Activated B cell treated with CpG ODN at 0.5 μM for 24 hours (primary cell): Measurements from ENCODE around the gene HIVEP2. TPM values are rescaled to one million over a fixed set of nuclear protein-coding genes. Genes with fewer than 3 reads are reported as not detected.
A peak's percentile ranks its signal among the peaks of the same experiment; 100 is the strongest.

Source experiments
- ATAC-seq: fragments of 200-7000 bp; cut with Tn5 transposase; one replicate; pipeline ENCODE4 v1.10.0; 2021; ENCODE audit warnings: low read depth, mild to moderate bottlenecking, moderate library complexity
- CTCF ChIA-PET: fragments of 350-600 bp; sonication (Branson Sonifier 250); formaldehyde crosslinking; loops from one replicate; lab custom pipeline; 2021; ENCODE audit warnings: antibody characterized with exemption; lab: Charles Lee
- POLR2A ChIA-PET: fragments of 350-600 bp; sonication (Branson Sonifier 250); formaldehyde crosslinking; loops from one replicate; lab custom pipeline; 2021; ENCODE audit warnings: antibody characterized with exemption; lab: Charles Lee
- DNase-seq: peaks from one replicate; pipeline ENCODE4 v3.0.0; 2022
- H3K27ac Mint-ChIP-seq: one replicate; pipeline ENCODE4 v1.8.0; 2020; ENCODE audit warnings: mixed read lengths
- H3K27me3 Mint-ChIP-seq: one replicate; pipeline ENCODE4 v1.8.0; 2021; ENCODE audit warnings: mixed read lengths
- H3K36me3 Mint-ChIP-seq: one replicate; pipeline ENCODE4 v1.8.0; 2021; ENCODE audit warnings: low read depth, mixed read lengths
- H3K4me1 Mint-ChIP-seq: one replicate; pipeline ENCODE4 v1.8.0; 2021; ENCODE audit warnings: mixed read lengths
- H3K4me3 Mint-ChIP-seq: one replicate; pipeline ENCODE4 v1.8.0; 2020; ENCODE audit warnings: mild to moderate bottlenecking, mixed read lengths
- H3K9me3 Mint-ChIP-seq: one replicate; pipeline ENCODE4 v1.8.0; 2020; ENCODE audit warnings: mixed read lengths
- intact Hi-C: fragments of 100-400 bp; cut with micrococcal nuclease; formaldehyde crosslinking; loops from one replicate; pipeline ENCODE4 v1.15.1; 2024
- total RNA-seq: library from RNA; stranded (reverse); gene quantifications from 2 replicates; pipeline ENCODE4 v1.2.3, GENCODE V29; 2022
- TF ChIP-seq, protein P1 (sequence below): fragments of 200-600 bp; IDR thresholded peaks from one replicate; pipeline ENCODE4 v1.8.0; 2022; ENCODE audit warnings: antibody characterized with exemption, mild to moderate bottlenecking

HIVEP2 gene
- total RNA-seq, 1 donor from 2014 or later = 25.4 TPM

GRCh38 chr6:142830116-142830710 lies 114.8 kb downstream of the HIVEP2 start:
- TF ChIP-seq, protein P1, sequence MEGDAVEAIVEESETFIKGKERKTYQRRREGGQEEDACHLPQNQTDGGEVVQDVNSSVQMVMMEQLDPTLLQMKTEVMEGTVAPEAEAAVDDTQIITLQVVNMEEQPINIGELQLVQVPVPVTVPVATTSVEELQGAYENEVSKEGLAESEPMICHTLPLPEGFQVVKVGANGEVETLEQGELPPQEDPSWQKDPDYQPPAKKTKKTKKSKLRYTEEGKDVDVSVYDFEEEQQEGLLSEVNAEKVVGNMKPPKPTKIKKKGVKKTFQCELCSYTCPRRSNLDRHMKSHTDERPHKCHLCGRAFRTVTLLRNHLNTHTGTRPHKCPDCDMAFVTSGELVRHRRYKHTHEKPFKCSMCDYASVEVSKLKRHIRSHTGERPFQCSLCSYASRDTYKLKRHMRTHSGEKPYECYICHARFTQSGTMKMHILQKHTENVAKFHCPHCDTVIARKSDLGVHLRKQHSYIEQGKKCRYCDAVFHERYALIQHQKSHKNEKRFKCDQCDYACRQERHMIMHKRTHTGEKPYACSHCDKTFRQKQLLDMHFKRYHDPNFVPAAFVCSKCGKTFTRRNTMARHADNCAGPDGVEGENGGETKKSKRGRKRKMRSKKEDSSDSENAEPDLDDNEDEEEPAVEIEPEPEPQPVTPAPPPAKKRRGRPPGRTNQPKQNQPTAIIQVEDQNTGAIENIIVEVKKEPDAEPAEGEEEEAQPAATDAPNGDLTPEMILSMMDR = no peak
- CTCF ChIA-PET = interaction anchor here (1.8 kb wide), 1 partner anchor 10 kb away, joined by 5 read pairs; no protein-coding TSS in a partner anchor
- ATAC-seq = no peak
- H3K36me3 Mint-ChIP-seq = peaks cover 43% of the 10 kb centered on the region
- H3K4me3 Mint-ChIP-seq = no peak overlapping the region
- no peaks in the 10 kb centered on the region for H3K9me3 Mint-ChIP-seq
- peaks cover 39% of the 10 kb centered on the region for H3K4me1 Mint-ChIP-seq
- intact Hi-C loops = no loop called here
- peak overlapping the region; percentile 10 for H3K27ac Mint-ChIP-seq
- no peak for DNase-seq
- POLR2A ChIA-PET = interaction anchor here (0.7 kb wide), 1 partner anchor 20 kb away, joined by 3 read pairs; no protein-coding TSS in a partner anchor
- H3K27me3 Mint-ChIP-seq = no peaks in the 10 kb centered on the region

DNA sequence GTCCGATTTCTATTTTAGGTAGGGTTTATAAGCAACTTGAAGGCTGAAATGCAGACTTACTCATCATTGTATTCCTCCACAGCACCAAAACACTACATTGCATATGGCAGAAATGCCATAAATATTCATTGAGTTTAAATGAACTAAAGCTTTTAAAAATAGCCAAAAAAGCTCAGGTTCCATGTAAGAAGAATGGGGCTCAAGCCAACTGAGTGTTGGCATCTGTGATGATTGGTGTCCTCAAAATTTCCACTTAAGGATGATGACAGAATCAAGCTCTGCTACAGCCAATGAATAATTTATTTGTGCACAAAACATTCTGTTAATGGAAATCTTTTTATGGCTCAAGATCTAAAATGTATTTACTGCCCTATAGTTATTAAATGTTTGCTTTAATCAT lies 115.4 kb downstream of the HIVEP2 start:
- H3K9me3 Mint-ChIP-seq = no peaks in the 10 kb centered on the region
- H3K36me3 Mint-ChIP-seq = peaks cover 39% of the 10 kb centered on the region
- CTCF ChIA-PET = interaction anchor here (1.8 kb wide), 1 partner anchor 10 kb away, joined by 5 read pairs; no protein-coding TSS in a partner anchor
- ATAC-seq (no peak), DNase-seq (no peak)
- intact Hi-C loops = no loop called here
- H3K4me3 Mint-ChIP-seq = no peak overlapping the region
- H3K27ac Mint-ChIP-seq = no peak overlapping the region
- TF ChIP-seq, protein P1 = no peak
- H3K4me1 Mint-ChIP-seq = peaks cover 37% of the 10 kb centered on the region
- POLR2A ChIA-PET = no interaction called here
- no peaks in the 10 kb centered on the region for H3K27me3 Mint-ChIP-seq

GRCh38 chr6:142827991-142828390 lies 117.0 kb downstream of the HIVEP2 start:
- H3K27me3 Mint-ChIP-seq = no peaks in the 10 kb centered on the region
- TF ChIP-seq, protein P1 = no peak
- no peaks in the 10 kb centered on the region for H3K9me3 Mint-ChIP-seq
- no peak overlapping the region for H3K4me3 Mint-ChIP-seq
- POLR2A ChIA-PET = interaction anchor here (0.9 to 1.5 kb wide), 2 partner anchors 25 to 100 kb away, joined by 3 read pairs; no protein-coding TSS in a partner anchor
- intact Hi-C loops = loop anchor here (1.0 kb wide), 1 partner anchor 7 kb away; no protein-coding TSS in a partner anchor
- ATAC-seq (no peak), DNase-seq (no peak)
- CTCF ChIA-PET = no interaction called here
- peaks cover 39% of the 10 kb centered on the region for H3K36me3 Mint-ChIP-seq
- no peak overlapping the region for H3K27ac Mint-ChIP-seq
- peaks cover 32% of the 10 kb centered on the region for H3K4me1 Mint-ChIP-seq

GRCh38 chr6:142827369-142827768 lies 117.6 kb downstream of the HIVEP2 start:
- no peaks in the 10 kb centered on the region for H3K9me3 Mint-ChIP-seq
- no peak overlapping the region for H3K4me3 Mint-ChIP-seq
- no peaks in the 10 kb centered on the region for H3K27me3 Mint-ChIP-seq
- no peak for DNase-seq
- H3K36me3 Mint-ChIP-seq = peaks cover 42% of the 10 kb centered on the region
- intact Hi-C loops = loop anchor here (1.0 kb wide), 1 partner anchor 8 kb away; no protein-coding TSS in a partner anchor
- CTCF ChIA-PET = no interaction called here
- ATAC-seq = no peak
- POLR2A ChIA-PET = interaction anchor here (0.7 to 1.5 kb wide), 4 partner anchors 8 to 100 kb away, joined by 3 read pairs; no protein-coding TSS in a partner anchor
- TF ChIP-seq, protein P1 = no peak
- H3K4me1 Mint-ChIP-seq = peaks cover 32% of the 10 kb centered on the region
- H3K27ac Mint-ChIP-seq = no peak overlapping the region

DNA sequence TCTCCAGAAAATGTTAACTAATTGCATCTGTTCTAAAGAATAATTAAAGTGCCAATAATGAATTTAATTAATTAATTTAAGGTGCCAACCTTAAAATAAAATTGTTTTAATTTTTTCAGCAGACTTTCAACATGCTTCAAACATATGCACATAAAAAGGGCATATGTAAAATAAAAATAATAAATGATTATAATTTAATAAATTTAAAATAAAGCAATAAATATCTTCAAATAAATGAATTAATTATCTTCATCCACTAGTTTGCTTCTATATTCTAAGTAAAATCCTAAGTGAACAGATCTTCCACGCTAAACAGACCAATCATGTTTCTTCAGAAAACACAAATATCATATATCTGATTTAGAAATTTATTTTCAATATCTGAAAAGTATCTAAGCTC lies 119.2 kb downstream of the HIVEP2 start:
- ATAC-seq = no peak
- Mint-ChIP-seq H3K4me3 (no peak overlapping the region), H3K27ac (no peak overlapping the region), H3K36me3 (peaks cover 33% of the 10 kb centered on the region), H3K4me1 (peaks cover 43% of the 10 kb centered on the region), H3K27me3 (no peaks in the 10 kb centered on the region), H3K9me3 (no peaks in the 10 kb centered on the region)
- ChIA-PET POLR2A (interaction anchor here (1.1 kb wide), 1 partner anchor 31 kb away, joined by 3 read pairs; no protein-coding TSS in a partner anchor), CTCF (interaction anchor here (1.4 kb wide), 1 partner anchor 17 kb away, joined by 4 read pairs; no protein-coding TSS in a partner anchor)
- TF ChIP-seq, protein P1 = no peak
- DNase-seq = no peak
- intact Hi-C loops = no loop called here
